HG03097 (cell line): ENCODE measurements around the gene CCDC88B.

Experiments used
- ATAC-seq: cut with Tn5 transposase; IDR thresholded peaks from one replicate; pipeline ENCODE4 v1.9.1; 2021; ENCODE audit not compliant: unreplicated experiment, low FRiP score

CCDC88B gene, protein sequence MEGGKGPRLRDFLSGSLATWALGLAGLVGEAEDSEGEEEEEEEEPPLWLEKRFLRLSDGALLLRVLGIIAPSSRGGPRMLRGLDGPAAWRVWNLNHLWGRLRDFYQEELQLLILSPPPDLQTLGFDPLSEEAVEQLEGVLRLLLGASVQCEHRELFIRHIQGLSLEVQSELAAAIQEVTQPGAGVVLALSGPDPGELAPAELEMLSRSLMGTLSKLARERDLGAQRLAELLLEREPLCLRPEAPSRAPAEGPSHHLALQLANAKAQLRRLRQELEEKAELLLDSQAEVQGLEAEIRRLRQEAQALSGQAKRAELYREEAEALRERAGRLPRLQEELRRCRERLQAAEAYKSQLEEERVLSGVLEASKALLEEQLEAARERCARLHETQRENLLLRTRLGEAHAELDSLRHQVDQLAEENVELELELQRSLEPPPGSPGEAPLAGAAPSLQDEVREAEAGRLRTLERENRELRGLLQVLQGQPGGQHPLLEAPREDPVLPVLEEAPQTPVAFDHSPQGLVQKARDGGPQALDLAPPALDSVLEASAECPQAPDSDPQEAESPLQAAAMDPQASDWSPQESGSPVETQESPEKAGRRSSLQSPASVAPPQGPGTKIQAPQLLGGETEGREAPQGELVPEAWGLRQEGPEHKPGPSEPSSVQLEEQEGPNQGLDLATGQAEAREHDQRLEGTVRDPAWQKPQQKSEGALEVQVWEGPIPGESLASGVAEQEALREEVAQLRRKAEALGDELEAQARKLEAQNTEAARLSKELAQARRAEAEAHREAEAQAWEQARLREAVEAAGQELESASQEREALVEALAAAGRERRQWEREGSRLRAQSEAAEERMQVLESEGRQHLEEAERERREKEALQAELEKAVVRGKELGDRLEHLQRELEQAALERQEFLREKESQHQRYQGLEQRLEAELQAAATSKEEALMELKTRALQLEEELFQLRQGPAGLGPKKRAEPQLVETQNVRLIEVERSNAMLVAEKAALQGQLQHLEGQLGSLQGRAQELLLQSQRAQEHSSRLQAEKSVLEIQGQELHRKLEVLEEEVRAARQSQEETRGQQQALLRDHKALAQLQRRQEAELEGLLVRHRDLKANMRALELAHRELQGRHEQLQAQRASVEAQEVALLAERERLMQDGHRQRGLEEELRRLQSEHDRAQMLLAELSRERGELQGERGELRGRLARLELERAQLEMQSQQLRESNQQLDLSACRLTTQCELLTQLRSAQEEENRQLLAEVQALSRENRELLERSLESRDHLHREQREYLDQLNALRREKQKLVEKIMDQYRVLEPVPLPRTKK (N-terminal part only)

DNA sequence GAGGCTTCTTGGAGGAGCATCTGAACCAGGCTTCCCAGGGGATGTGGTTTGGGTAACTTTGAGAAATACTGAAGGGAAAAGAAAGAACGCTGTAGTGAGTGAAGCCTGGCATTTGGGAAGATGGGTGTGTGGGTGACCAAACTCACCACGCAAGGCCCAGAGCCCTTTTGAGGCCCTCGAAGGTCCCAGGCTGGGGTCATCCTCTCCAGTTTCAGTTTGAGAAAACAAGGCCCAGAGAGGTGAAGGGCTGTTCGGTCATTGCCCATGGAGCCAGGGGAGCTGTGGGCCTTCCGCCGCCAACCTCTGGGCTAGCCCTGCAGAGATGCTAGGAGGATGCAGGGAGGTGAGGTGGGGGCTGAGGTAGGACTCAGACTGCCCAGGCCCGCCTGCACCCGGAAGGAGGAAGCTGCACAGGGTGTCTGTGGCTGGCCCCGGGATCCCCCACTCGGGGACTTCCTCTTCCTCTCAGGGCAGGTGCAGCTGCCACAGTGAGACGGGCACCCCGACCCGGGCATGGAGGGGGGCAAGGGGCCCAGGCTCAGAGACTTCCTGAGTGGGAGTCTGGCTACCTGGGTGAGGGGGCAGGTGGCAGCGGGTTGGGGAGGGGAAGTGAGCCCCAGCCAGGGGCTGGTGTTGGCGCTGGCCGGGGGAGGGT is at the start of gene CCDC88B:
TSS of gene CCDC88B (plus strand) at position 451 of the 655 bp plus-strand sequence. CDS start at position 514, 63 bp downstream.
- ATAC-seq, result no peak

DNA sequence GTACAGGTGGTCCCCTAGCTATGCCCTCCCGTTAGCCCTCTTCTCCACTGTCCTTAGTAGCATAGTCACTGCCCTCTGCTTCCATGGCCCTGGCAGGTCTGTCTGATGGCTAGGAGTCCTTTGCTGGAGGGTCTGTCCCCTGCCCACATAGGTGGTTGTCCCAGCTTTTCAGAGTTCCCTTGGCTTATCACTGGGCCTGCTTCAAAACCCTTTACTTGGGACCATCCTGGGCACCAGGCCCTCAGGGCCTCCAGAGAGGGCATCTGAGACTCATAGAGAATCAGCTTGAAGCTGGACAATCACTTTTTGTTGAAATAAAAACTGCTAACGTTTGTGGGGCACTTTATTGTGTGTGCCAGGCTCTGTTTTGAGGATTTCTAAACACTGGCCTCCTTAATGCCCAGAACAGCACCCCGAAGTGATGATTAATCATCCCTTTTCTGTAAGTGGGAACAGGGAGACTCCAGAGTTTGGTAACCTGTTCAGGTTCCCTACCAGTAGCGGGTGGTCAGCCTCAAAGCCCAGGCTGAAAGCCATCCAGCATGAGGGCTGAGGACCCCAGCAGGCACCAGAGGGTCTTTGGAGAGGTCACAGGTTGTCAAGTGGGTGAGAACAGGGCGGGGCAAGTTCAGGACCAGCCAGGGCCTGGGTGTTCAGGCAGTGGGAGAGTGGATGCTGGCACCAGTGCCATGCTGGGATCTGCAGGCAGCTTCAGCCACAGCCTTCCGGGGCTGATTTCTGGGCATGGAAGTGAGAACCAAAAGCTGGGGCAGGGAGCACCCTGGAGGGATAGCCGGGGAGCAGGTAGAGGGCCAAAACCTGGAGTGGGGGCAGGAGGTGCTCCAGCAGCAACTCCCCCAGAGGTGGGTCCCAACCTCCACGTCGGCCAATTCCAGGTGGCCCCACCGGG is 49.4 kb upstream of the CCDC88B start:
- no peak for ATAC-seq

DNA sequence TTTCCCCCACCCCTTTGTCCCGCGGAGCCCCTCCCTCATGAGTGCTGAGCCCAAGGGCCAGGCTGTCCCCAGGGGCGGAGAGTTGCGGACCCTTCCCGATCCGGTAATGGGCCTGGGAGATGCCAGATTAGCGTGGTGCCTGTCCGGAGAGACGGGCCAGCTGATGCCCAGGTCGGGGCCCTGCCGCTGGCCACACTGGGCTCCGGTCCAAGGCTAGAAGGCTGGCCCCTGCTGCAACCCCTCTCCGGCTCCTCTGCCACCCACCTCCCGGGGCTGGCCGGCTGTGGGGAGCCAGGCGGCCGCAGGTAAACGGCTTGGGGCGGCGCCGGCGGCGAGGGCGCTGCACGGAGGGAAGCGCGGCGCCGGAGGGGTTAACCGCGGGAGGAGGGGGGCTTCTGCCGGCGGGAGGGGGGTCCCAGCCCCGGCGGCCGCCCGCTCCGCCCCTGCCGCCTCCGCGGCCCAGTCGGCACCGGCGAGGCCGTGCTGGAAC is 48.7 kb upstream of the CCDC88B start, which contains the start of gene KCNK4:
TSS of gene KCNK4 (plus strand) at position 41 of the 490 bp plus-strand sequence. CDS start 1,717 bp downstream, outside the sequence.
- no peak for ATAC-seq

DNA sequence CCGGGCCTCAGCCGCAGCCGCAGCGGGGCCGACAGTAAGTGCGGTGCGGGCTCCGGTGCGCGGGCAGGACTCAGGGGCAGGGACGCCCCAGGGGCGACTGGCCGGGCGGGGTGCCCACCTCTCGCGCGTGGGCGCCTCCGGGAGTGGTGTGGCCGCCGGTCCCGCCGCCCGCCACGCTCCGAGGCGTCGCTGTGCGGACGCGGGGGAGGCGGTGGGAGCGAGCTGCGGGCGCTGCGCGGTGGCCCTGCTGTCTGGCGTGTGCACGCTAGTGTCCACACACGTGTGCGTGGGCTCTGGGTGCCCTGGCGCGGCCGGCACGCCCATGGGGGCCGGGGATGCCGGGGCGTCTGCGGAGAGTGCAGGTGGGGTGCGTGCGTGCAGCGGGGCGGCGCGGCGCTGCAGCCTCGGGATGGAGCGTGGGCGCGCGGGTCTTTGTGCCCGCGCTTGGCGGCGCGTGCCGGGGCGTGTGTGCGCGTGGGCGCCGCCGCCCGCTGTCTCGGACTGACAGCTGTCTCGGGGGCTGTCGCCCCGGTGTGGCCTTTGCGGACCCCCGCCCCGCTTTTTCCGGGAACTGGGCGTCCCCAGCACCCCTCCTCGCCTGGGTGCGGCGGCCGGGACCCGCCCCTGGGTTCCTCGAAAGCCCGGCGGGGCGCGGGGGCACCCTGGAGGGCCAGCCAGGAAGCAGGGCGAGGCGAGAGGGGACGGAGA is 48.1 kb upstream of the CCDC88B start:
- no peak for ATAC-seq

DNA sequence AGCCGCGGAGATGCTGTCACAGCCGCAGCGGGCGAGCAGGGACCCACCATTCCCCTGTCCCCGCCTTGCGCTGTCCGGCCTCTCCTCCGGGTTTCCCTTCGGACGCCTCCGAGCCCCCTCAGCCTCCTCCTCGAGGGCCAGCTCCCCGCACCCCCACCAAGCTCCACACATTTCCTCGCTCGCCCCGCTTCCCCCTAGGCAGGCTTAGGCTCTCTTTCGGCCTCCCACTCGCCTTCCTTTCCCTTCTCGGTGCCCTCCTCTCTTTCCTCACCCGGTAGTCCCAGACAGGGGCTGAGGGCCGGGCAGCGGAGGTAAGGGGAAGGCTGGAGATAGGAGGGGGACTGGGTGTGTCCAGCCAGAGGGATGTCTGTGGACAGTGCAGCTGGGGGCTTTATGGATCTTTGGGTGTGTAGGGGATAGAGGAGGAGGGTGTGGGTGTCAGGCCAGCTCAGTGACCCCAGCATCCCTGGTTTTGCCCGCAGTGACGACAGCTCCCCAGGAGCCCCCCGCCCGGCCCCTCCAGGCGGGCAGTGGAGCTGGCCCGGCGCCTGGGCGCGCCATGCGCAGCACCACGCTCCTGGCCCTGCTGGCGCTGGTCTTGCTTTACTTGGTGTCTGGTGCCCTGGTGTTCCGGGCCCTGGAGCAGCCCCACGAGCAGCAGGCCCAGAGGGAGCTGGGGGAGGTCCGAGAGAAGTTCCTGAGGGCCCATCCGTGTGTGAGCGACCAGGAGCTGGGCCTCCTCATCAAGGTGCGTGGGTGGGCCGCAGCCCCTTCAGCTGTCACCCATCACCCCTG is 47.3 kb upstream of the CCDC88B start:
- ATAC-seq, result no peak

DNA sequence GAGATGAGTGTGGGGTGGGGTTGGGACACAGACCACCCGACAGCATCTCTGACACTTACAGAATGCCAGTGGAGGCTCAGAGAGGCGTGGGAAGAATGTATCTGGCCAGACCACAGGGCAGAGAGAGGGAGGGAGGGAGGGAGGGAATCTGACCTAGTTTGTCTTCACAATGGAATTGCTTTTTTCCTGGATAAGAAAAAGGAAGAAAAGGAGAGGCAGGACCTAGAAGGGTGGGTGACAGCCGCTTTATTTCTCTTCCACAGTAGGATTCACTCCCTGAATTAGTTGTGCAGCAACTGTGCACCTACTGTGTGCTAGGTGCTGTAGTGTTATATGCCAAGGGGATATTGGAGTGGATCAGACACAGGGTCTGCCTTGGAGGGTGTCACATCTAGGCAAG is 45.2 kb upstream of the CCDC88B start:
- ATAC-seq, result no peak

DNA sequence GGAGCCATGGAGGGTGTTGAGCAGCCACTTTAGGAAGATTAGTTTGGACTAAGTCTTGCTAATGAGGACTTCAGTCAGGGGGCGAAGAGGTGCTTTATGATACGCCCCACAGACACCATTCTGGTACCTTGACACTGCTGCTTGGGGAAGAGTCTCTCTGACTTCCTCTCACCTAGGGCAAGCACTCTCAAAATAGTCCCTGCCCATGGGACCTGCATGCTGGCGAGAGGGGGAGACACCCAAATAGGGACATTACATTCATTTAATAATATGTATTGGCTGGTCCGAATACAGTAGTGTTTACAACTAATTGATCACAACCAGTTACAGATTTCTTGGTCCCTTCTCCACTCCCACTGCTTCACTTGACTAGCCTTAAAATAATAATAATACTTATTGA is 44.2 kb upstream of the CCDC88B start:
- no peak for ATAC-seq

DNA sequence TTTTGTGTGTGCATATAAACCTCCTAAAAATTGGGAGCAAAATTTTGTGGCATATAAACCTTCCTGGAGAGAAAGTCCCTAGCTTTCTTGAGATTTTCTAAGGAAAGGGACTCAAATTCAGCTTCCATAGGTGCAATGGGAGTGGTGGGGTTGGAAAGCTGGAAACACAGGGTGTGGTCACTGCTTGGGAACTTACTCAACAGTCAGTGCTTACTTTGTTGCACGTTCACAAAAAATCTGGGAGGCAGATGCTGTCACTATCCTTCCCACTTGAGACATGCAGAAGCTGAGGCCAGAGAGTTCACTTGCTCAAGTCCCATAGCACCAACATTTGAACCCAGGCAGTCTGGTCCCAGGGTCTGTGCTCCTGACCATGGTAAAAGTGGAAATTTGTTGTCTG is 43.8 kb upstream of the CCDC88B start:
- no peak for ATAC-seq

DNA sequence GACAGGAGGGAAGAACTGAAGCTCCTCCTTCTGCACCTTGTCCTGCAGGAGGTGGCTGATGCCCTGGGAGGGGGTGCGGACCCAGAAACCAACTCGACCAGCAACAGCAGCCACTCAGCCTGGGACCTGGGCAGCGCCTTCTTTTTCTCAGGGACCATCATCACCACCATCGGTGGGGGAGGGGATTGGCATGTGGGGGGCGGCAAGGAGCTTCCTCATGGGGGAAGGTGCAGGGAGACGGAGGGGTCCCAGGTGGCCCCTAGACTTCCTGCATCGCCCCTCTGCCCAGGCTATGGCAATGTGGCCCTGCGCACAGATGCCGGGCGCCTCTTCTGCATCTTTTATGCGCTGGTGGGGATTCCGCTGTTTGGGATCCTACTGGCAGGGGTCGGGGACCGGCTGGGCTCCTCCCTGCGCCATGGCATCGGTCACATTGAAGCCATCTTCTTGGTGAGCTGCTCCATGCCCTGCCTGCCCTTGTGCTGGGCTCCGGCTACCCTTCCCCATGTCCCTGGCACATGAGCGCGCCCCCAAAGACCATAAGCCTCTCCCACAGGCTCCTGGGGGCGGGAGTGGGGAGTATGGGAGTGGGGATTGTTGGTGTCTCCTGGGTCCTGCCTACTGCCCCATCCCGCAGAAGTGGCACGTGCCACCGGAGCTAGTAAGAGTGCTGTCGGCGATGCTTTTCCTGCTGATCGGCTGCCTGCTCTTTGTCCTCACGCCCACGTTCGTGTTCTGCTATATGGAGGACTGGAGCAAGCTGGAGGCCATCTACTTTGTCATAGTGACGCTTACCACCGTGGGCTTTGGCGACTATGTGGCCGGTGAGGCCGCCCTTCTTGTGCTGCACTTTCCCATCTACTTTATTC is 42.9 kb upstream of the CCDC88B start:
- no peak for ATAC-seq

DNA sequence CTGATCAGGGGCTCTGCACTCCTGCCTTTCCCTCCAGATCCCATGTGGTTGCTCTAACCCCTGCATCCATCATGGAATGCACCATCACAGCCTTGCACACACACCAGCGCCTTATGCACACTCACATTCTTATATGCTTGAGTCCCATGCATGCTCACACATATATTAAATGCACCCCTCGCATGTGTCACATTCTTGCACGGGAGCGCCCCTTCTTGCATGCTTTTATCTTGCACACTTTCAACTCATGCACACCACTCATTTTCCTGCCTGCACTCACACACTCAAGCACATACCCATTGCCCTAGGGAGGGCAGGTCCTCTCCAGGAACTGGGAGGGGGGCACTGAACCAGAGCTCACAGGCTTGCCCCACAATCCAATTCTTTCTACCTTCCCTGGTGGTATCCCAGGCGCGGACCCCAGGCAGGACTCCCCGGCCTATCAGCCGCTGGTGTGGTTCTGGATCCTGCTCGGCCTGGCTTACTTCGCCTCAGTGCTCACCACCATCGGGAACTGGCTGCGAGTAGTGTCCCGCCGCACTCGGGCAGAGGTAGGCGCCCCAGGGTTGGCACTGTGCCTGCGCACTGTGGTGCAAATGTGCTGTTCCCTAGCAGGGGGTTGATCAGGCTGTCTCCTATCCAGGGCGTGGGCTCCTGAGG is 42.2 kb upstream of the CCDC88B start:
- no peak for ATAC-seq

DNA sequence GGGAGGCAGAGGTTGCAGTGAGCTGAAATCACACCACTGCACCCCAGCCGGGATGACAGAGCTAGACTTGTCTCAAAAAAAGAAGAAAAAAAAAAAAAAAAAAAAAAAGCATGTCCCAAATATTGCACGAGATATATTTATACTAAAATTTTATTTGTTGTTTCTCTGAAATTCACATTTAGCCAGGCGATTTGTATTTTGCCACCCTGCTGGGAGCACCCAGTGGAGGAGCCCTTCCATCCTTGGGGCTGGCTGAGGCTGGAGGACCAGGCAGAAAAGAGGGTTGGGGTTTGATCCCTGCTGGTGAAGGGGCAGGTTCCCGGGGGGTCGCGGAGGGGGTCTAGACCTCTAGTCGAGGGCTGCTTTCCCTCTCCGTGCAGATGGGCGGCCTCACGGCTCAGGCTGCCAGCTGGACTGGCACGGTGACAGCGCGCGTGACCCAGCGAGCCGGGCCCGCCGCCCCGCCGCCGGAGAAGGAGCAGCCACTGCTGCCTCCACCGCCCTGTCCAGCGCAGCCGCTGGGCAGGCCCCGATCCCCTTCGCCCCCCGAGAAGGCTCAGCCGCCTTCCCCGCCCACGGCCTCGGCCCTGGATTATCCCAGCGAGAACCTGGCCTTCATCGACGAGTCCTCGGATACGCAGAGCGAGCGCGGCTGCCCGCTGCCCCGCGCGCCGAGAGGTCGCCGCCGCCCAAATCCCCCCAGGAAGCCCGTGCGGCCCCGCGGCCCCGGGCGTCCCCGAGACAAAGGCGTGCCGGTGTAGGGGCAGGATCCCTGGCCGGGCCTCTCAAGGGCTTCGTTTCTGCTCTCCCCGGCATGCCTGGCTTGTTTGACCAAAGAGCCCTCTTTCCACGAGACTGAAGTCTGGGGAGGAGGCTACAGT is 40.8 kb upstream of the CCDC88B start:
- no peak for ATAC-seq

DNA sequence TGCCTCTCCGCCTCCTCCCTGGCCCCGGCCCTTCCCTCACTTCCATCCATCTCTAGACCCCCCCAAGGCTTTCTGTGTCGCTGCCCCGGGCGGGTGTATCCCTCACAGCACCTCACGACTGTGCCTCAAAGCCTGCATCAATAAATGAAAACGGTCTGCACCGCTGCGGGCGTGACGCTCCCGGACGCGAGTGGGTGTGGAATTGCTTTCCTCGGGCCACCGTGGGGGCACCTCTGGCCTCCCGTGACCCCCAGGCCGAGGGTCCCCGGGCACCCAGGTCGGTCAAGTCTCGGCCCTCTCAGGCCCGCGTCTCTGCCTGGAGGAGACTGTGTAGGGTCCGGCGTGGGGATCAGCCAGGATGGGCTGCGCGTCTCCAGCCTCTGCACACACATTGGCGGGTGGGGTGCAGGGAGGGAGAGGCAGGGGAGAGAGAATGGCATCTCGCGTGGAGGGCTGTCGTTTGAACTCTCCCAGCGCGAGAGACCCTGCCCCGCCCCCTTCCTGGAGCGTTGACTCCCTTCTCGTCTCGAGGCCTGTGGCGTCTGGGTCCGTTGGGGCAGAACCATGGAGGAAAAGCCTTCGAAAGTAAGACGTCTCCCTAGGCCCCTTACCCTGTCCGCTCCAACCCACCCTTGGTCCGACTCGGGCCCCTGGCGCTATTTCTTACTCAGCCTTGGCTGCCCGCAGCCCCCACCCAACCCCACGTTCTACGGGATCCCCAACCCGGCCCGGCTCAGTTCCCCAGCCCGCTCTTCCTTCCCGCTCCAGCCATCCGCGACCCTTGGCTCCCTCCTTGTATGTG is 40.0 kb upstream of the CCDC88B start, which contains the start of gene CATSPERZ:
TSS of gene CATSPERZ (plus strand) at position 512 of the 802 bp plus-strand sequence. CDS start at position 565, 53 bp downstream.
- no peak for ATAC-seq

DNA sequence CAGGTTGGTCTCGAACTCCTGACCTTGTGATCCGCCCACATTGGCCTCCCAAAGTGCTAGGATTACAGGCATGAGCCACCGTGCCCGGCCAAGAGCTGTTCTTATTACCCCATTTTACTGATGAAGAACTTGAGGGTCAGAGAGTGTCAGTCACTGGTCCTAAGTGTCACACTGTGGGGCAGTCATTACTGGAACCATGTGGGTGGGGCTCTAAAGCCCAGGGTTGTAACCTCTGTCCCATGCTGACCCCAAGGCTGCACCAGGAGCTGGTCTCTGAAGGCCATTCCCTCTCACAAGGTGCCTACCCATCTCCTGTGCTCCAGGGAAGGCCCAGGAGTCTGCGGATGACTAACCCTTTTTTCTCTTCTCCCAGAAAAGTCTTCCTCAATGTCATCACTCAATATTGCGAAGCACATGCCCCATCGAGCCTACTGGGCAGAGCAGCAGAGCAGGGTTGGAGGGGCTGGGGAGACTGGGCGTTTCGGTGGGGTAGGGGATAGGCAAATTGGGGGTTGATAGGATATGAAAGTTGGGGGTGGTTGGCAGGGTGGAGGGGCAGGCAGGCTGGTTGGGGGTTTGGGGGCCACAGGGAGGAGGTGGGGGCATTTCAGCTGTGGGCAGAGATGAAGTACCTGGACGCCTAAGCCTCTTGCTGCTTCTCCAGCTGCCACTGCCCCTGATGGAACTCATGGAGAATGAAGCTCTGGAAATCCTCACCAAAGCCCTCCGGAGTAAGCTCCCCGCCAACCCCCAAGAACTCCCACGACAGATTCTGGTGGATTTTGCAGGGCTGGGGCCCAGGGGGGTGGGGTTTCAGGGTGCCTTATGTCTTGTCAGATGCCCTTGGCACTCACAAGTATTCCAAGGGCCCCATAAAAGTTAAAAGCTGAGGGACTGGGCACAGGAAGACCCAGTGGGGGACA is 36.6 kb upstream of the CCDC88B start:
- ATAC-seq, result no peak
